VCaP (cell line): ENCODE data around the gene PDZD7.

ENCODE experiments used
- H3K27ac ChIP-seq: fragments of 450-650 bp; 2 replicates; pipeline ENCODE4 v1.5.1; 2017
- CTCF ChIP-seq: fragments of 450-650 bp; conservative IDR thresholded peaks from 2 replicates; pipeline ENCODE4 v1.5.1; 2017; ENCODE audit warnings: mild to moderate bottlenecking, moderate library complexity

PDZD7 gene

GRCh38 chr10:101021239-101021638 is 9.7 kb downstream of the PDZD7 start:
- no peak overlapping the region for H3K27ac ChIP-seq
- no peak for TF ChIP-seq CTCF

- H3K27ac ChIP-seq: no peak overlapping the region
- no peak for TF ChIP-seq CTCF
Observed at GRCh38 chr10:101020427-101021075, 10.4 kb downstream of the PDZD7 start.

- TF ChIP-seq CTCF: no peak
- H3K27ac ChIP-seq: no peak overlapping the region
Observed at GRCh38 chr10:101019440-101019703, 11.6 kb downstream of the PDZD7 start.

GRCh38 chr10:101018600-101019439 is 12.1 kb downstream of the PDZD7 start:
- H3K27ac ChIP-seq: no peak overlapping the region

GRCh38 chr10:101018118-101018599 is 12.8 kb downstream of the PDZD7 start:
- no peak overlapping the region for H3K27ac ChIP-seq
- no peak for TF ChIP-seq CTCF

More at GRCh38 chr10:101018600-101019439, 12.1 kb downstream of the PDZD7 start:
- TF ChIP-seq CTCF: peak; percentile 75

- no peak overlapping the region for H3K27ac ChIP-seq
- no peak for TF ChIP-seq CTCF
Observed at GRCh38 chr10:101016814-101017213, 14.1 kb downstream of the PDZD7 start.

GRCh38 chr10:101015582-101015973 is 15.4 kb downstream of the PDZD7 start:
- TF ChIP-seq CTCF: no peak

More at GRCh38 chr10:101015582-101015973, 15.4 kb downstream of the PDZD7 start:
- H3K27ac ChIP-seq: no peak overlapping the region
